Activated naive CD4-positive, alpha-beta T cell treated with anti-CD3 and anti-CD28 coated beads, Interleukin-2, amount 10 ng/mL, durations not matched to agents 7 days and 5 days (primary cell): Measurements from ENCODE around the gene ABCB11.

Experiments used
- CTCF ChIA-PET: fragments of 350-600 bp; sonication (Branson Sonifier 250); formaldehyde crosslinking; loops from one replicate; lab custom pipeline; 2021; ENCODE audit warnings: antibody characterized with exemption; lab: Charles Lee
- DNase-seq: peaks from one replicate; pipeline ENCODE4 v3.0.0-alpha.2; 2020
- H3K27ac Mint-ChIP-seq: one replicate; pipeline ENCODE4 v1.8.0; 2021; ENCODE audit warnings: mild to moderate bottlenecking, moderate library complexity, mixed read lengths
- H3K27me3 Mint-ChIP-seq: one replicate; pipeline ENCODE4 v1.8.0; 2021; ENCODE audit warnings: mild to moderate bottlenecking, mixed read lengths
- H3K36me3 Mint-ChIP-seq: one replicate; pipeline ENCODE4 v1.8.0; 2021; ENCODE audit warnings: mixed read lengths
- H3K4me1 Mint-ChIP-seq: one replicate; pipeline ENCODE4 v1.8.0; 2021; ENCODE audit warnings: mixed read lengths
- H3K4me3 Mint-ChIP-seq: one replicate; pipeline ENCODE4 v1.8.0; 2021; ENCODE audit warnings: mild to moderate bottlenecking, moderate library complexity, mixed read lengths
- H3K9me3 Mint-ChIP-seq: one replicate; pipeline ENCODE4 v1.8.0; 2021; ENCODE audit warnings: mixed read lengths

The ABCB11 gene

GRCh38 chr2:168912466-168912865, 118.7 kb downstream of the ABCB11 start:
- peaks cover 16% of the 10 kb centered on the region for H3K9me3 Mint-ChIP-seq
- no peak overlapping the region for H3K27ac Mint-ChIP-seq
- H3K36me3 Mint-ChIP-seq: peaks cover 6% of the 10 kb centered on the region
- H3K4me1 Mint-ChIP-seq: peaks cover 23% of the 10 kb centered on the region
- peaks cover 49% of the 10 kb centered on the region for H3K27me3 Mint-ChIP-seq
- CTCF ChIA-PET: interaction anchor here (1.6 kb wide), 1 partner anchor 574 kb away, joined by 3 read pairs; no protein-coding TSS in a partner anchor
- no peak for DNase-seq
- H3K4me3 Mint-ChIP-seq: peak overlapping the region; percentile 41

GRCh38 chr2:168910330-168910729, 120.8 kb downstream of the ABCB11 start:
- CTCF ChIA-PET: no interaction called here
- H3K27me3 Mint-ChIP-seq: peaks cover 65% of the 10 kb centered on the region
- H3K27ac Mint-ChIP-seq: no peak overlapping the region
- no peak for DNase-seq
- H3K4me3 Mint-ChIP-seq: no peak overlapping the region
- H3K4me1 Mint-ChIP-seq: peaks cover 11% of the 10 kb centered on the region
- peaks cover 6% of the 10 kb centered on the region for H3K9me3 Mint-ChIP-seq
- H3K36me3 Mint-ChIP-seq: peaks cover 5% of the 10 kb centered on the region

DNA sequence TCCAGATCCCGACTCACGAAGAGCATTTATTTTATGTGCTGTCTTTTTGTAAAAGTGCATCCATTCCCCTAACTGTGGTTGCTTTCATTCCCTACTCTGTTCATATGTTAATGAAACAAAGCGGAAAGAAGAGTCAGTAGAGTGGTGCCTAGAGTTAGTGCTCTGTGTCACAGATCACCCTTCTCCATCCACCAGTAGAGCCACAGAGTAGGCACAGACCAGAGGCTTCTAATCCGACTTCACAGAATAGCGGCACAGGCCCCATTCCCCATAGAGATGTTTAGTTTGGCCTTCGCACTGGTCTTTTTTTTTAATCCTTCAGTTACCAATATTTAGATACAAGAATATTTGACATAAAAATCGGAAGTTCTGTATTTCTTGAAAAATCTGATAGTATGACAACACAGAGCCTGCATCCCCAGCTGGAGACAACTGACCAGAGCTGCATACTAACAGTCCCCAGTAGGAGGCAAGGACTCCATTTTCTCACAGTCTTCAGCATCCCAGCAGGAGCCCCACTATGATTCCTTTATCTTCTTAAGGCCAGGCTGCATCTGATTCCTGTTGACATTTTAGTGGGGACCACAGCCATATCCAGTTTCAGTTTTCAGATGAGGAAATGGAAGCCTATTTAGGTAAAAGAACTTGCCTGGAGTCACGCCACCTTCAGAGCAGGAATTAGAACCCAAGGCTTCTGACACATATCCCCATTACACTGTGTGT, 123.0 kb downstream of the ABCB11 start:
- Mint-ChIP-seq H3K4me1 (peaks cover 7% of the 10 kb centered on the region), H3K27me3 (peaks cover 59% of the 10 kb centered on the region), H3K4me3 (no peak overlapping the region), H3K27ac (no peak overlapping the region), H3K36me3 (no peaks in the 10 kb centered on the region), H3K9me3 (no peaks in the 10 kb centered on the region)
- CTCF ChIA-PET: interaction anchor here (0.6 to 0.9 kb wide), 2 partner anchors 11 to 17 kb away, joined by 3 read pairs; no protein-coding TSS in a partner anchor
- no peak for DNase-seq

DNA sequence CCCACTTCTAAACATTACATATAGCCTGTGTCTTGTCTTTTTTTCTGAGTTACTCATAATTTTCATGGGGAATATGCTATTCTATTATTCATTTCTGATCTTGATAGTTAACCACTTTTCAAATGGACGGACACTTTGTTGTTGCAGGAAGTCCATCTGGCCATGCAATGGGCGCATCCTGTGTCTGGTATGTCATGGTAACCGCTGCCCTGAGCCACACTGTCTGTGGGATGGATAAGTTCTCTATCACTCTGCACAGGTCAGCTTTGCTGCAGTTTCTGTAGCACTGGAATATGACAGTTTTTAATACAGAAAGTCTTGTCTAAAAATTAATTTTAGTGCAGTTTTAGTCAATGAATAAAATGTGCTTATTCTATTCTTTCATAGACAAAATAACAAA, 126.8 kb downstream of the ABCB11 start:
- CTCF ChIA-PET: no interaction called here

DNA sequence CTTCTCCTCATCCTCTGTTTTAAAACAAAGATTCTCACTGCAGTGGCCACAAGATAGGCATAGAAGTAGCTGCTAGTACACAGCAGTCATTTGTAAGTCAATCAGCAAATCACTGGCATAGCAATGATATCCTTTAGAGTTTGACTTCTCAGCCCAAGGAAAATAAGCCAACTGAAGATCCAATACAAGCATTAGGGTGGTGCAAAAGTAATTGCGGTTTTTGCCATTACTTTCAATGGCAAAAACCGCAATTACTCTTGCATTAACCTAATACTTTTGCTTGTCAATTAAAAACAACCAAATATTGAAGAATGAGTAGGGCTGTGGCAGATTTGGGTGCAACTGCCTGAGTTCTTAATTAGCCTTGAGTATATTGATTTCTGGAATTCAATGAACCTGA, 127.2 kb downstream of the ABCB11 start:
- H3K4me1 Mint-ChIP-seq: no peaks in the 10 kb centered on the region
- CTCF ChIA-PET: no interaction called here
- H3K9me3 Mint-ChIP-seq: no peaks in the 10 kb centered on the region
- no peak overlapping the region for H3K27ac Mint-ChIP-seq
- no peak overlapping the region for H3K4me3 Mint-ChIP-seq
- no peak for DNase-seq
- H3K36me3 Mint-ChIP-seq: no peaks in the 10 kb centered on the region
- H3K27me3 Mint-ChIP-seq: peaks cover 47% of the 10 kb centered on the region

More for the DNA sequence above, 126.8 kb downstream of the ABCB11 start:
- Mint-ChIP-seq H3K36me3 (no peaks in the 10 kb centered on the region), H3K9me3 (no peaks in the 10 kb centered on the region), H3K4me1 (no peaks in the 10 kb centered on the region), H3K4me3 (no peak overlapping the region), H3K27me3 (peaks cover 42% of the 10 kb centered on the region), H3K27ac (no peak overlapping the region)
- no peak for DNase-seq

DNA sequence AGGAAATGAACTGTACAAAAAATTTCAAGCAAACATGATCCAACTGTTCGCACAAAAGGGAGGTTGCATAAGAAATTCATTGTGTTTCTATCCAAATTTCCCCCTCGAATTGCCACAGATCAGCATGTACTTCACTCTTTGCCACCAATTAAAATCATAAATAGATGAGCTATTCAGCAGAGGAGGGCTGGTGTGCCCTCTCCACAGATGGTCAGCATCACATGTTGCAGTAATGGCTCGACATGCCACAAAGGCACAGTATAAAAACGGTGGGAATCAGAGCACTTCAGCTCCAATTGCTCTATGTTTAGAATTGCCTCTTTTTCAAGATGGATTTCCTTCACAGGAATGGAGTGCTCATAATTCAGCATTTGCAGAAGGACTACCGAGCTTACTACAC, 130.1 kb downstream of the ABCB11 start, which contains the start of gene G6PC2:
G6PC2 (plus strand) TSS at position 289 of the 400 bp plus-strand sequence; CDS start at position 330, 41 bp downstream.
- CTCF ChIA-PET: no interaction called here
- DNase-seq: no peak
- Mint-ChIP-seq H3K27ac (no peak within 1 kb of the TSS), H3K9me3 (no peaks in the 10 kb centered on the region), H3K36me3 (no peaks in the 10 kb centered on the region), H3K4me1 (no peaks in the 10 kb centered on the region), H3K27me3 (peaks cover 36% of the 10 kb centered on the region), H3K4me3 (no peak within 1 kb of the TSS)

DNA sequence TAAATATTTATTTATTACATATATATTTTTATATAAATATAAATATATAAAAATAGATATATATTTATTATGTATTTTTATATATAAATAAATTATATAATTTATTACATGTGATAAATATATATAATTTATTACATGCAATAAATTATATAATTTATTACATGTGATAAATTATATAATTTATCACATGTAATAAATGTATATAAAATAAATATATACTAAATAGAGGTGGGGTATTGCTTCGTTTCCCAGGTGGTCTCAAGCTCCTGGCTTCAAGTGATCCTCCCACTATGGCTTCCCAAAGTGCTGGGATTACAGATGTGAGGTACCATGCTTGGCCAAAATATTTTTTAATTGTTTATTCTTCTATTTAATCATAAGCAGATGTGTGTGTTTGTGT, 133.7 kb downstream of the ABCB11 start:
- no peaks in the 10 kb centered on the region for H3K4me1 Mint-ChIP-seq
- H3K9me3 Mint-ChIP-seq: no peaks in the 10 kb centered on the region
- CTCF ChIA-PET: no interaction called here
- H3K36me3 Mint-ChIP-seq: no peaks in the 10 kb centered on the region
- no peak overlapping the region for H3K27ac Mint-ChIP-seq
- H3K4me3 Mint-ChIP-seq: no peak overlapping the region
- peaks cover 35% of the 10 kb centered on the region for H3K27me3 Mint-ChIP-seq
- DNase-seq: no peak

DNA sequence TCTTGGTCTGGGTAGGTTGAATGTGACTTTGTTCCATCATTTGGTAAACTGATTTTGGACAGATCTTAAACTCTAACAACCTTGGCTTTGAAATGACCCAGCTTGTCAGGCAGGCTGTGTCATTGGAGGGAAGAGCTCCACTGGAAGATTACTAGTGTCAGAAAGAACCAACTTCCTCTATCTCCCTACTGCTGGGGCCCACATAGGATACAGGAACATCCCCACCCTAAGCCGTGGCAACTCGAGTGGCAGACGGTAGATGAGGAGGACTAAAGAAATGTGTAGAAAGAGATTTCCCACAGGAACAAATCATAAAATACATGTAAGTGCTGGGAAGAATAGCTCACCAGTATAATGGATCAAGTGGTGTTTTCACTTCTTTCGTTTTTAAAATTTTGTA, 134.3 kb downstream of the ABCB11 start:
- no peaks in the 10 kb centered on the region for H3K9me3 Mint-ChIP-seq
- H3K27ac Mint-ChIP-seq: no peak overlapping the region
- H3K4me1 Mint-ChIP-seq: no peaks in the 10 kb centered on the region
- H3K36me3 Mint-ChIP-seq: no peaks in the 10 kb centered on the region
- DNase-seq: no peak
- CTCF ChIA-PET: no interaction called here
- H3K27me3 Mint-ChIP-seq: peaks cover 41% of the 10 kb centered on the region
- no peak overlapping the region for H3K4me3 Mint-ChIP-seq

GRCh38 chr2:168895771-168896170, 135.4 kb downstream of the ABCB11 start:
- Mint-ChIP-seq H3K27me3 (peaks cover 44% of the 10 kb centered on the region), H3K36me3 (no peaks in the 10 kb centered on the region), H3K4me3 (no peak overlapping the region), H3K4me1 (peaks cover 1% of the 10 kb centered on the region), H3K9me3 (no peaks in the 10 kb centered on the region), H3K27ac (no peak overlapping the region)
- CTCF ChIA-PET: no interaction called here
- DNase-seq: no peak

GRCh38 chr2:168894720-168895119, 136.4 kb downstream of the ABCB11 start:
- Mint-ChIP-seq H3K27me3 (peaks cover 36% of the 10 kb centered on the region), H3K4me1 (peaks cover 10% of the 10 kb centered on the region), H3K36me3 (peaks cover 3% of the 10 kb centered on the region), H3K4me3 (no peak overlapping the region), H3K9me3 (no peaks in the 10 kb centered on the region), H3K27ac (no peak overlapping the region)
- DNase-seq: no peak
- CTCF ChIA-PET: interaction anchor here (0.7 kb wide), 1 partner anchor 161 kb away, joined by 3 read pairs; no protein-coding TSS in a partner anchor

- CTCF ChIA-PET: interaction anchor here (0.7 kb wide), 1 partner anchor 161 kb away, joined by 3 read pairs; no protein-coding TSS in a partner anchor
- Mint-ChIP-seq H3K4me1 (peaks cover 16% of the 10 kb centered on the region), H3K9me3 (no peaks in the 10 kb centered on the region), H3K4me3 (no peak overlapping the region), H3K27ac (no peak overlapping the region), H3K36me3 (peaks cover 8% of the 10 kb centered on the region), H3K27me3 (peaks cover 32% of the 10 kb centered on the region)
- no peak for DNase-seq
Measured at GRCh38 chr2:168894101-168894500, 137.0 kb downstream of the ABCB11 start.

DNA sequence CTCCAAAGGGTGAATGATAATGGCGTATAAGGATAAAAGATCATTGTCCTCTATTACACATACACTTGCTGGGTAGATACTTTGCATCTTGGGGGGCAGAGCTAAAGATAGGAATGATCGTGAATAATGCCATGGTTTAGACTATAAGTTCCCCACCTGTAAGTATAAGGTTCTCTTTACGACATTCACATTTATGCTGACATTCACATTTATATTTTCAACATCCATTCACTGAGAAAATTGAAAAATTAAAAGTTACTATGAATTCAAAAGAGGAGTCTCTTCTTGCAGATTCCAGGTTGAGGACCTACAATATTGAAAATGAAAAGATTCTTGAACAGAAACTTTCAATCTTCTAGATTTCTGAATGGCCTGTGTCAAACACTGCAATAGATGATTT, 138.8 kb downstream of the ABCB11 start:
- H3K27ac Mint-ChIP-seq: no peak overlapping the region
- H3K36me3 Mint-ChIP-seq: peaks cover 20% of the 10 kb centered on the region
- peaks cover 25% of the 10 kb centered on the region for H3K4me1 Mint-ChIP-seq
- CTCF ChIA-PET: no interaction called here
- H3K9me3 Mint-ChIP-seq: no peaks in the 10 kb centered on the region
- no peak overlapping the region for H3K4me3 Mint-ChIP-seq
- no peak for DNase-seq
- peaks cover 27% of the 10 kb centered on the region for H3K27me3 Mint-ChIP-seq

DNA sequence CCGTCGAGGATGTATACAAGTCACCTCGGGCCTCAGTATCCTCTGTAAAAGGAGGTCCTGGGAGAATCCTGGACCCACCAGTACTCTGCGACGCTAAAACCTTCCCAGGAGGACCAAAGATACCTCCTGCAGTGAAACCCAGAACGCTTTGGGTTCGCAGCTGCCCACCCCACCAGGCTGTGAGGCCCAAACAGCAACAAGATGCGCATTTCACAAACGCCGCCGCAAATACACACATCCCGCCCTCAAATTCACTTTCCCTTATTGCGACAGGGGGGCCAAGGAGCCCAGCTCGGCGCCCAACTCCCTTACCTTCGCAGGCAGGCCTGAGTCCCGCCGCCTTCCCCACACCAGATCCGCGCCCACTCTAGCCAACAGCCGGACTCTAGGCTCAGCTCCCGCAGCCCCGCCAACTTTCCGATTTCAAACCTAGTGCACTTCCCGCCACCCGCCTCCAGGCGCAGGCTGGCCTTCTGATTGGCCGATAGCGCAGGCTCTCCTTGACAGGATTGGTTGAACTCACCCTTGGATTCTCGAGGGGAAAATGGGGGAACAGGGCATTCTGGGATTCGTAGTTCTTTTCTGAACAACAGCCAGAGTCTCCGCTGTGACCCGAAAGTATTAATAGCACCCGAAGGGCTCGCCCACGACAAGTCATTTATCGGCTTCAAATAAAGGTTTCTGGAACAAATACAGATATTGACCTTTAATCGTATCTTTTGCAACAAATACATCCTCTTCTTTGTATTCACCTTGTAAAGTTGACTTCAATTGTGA, 140.9 kb downstream of the ABCB11 start, which contains the start of gene SPC25:
SPC25 (minus strand) TSS at position 425 of the 777 bp plus-strand sequence. CDS start 911 bp downstream, outside the sequence.
- peaks cover 31% of the 10 kb centered on the region for H3K36me3 Mint-ChIP-seq
- peak within 1 kb of the TSS; percentile 92 for H3K4me3 Mint-ChIP-seq
- no peaks in the 10 kb centered on the region for H3K9me3 Mint-ChIP-seq
- CTCF ChIA-PET: no interaction called here
- DNase-seq: peak; percentile 94
- H3K27me3 Mint-ChIP-seq: peaks cover 20% of the 10 kb centered on the region
- peaks cover 30% of the 10 kb centered on the region for H3K4me1 Mint-ChIP-seq
- H3K27ac Mint-ChIP-seq: peak within 1 kb of the TSS; percentile 88

DNA sequence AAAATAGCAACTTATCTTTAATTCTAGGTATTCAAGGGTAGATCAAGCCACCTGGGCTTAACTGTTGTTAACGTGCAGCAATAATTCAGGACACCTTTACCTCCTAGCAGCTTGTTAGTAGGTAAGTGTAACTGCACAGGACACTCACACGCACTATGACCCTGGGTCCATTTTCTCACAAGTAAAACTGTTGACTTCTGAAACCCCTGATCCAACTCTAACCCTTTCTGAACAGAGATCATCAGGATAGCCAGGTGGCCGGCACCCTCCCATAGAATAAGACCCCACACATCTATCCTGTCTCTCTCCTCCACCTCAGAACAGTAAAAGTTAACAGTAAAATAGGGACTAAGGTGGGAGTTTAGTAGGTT, 141.5 kb downstream of the ABCB11 start:
- peaks cover 20% of the 10 kb centered on the region for H3K27me3 Mint-ChIP-seq
- no peak for DNase-seq
- H3K9me3 Mint-ChIP-seq: no peaks in the 10 kb centered on the region
- H3K36me3 Mint-ChIP-seq: peaks cover 36% of the 10 kb centered on the region
- H3K4me1 Mint-ChIP-seq: peaks cover 30% of the 10 kb centered on the region
- H3K27ac Mint-ChIP-seq: peak overlapping the region; percentile 88
- CTCF ChIA-PET: no interaction called here
- peak overlapping the region; percentile 92 for H3K4me3 Mint-ChIP-seq
